CD14-positive monocyte (primary cell): ENCODE results near the gene FDPS. TPM values are rescaled to one million over a fixed set of nuclear protein-coding genes. Genes with fewer than 3 reads are reported as not detected.

ENCODE experiments used
- DNase-seq, 3 donors: peaks; one replicate each; pipeline ENCODE4 v3.0.0-alpha.2; 2011 to 2022
- H2AFZ ChIP-seq: 2 replicates; pipeline ENCODE4 v1.6.0; 2012; ENCODE audit warnings: mild to moderate bottlenecking, low read depth, low read length, inconsistent platforms; ENCODE audit not compliant: insufficient read depth, poor library complexity, severe bottlenecking
- H3K27ac ChIP-seq, 2 donors: 1 replicate in 1 of 2; 2 replicates in 1 of 2; pipeline ENCODE4 v1.5.1; 2012 to 2013; ENCODE audit warnings: low read length in 2 of 2, control low read depth in 1 of 2, inconsistent platforms in 1 of 2, low read depth in 1 of 2, mild to moderate bottlenecking in 1 of 2
- H3K27me3 ChIP-seq, 2 donors: one replicate each; pipeline versions ENCODE4 v1.6.0 to v1.6.1; 2011 to 2013; ENCODE audit warnings: low read length in 2 of 2; ENCODE audit not compliant: control insufficient read depth in 2 of 2, insufficient read depth in 2 of 2
- H3K36me3 ChIP-seq, 2 donors: replicated peaks in 1 of 2; 1 replicate in 1 of 2; 2 replicates in 1 of 2; pipeline versions ENCODE4 v1.5.1 to v1.6.1; 2012 to 2013; ENCODE audit warnings: low read length in 2 of 2, control low read depth in 1 of 2, inconsistent platforms in 1 of 2, mild to moderate bottlenecking in 1 of 2; ENCODE audit not compliant: insufficient read depth in 2 of 2, control insufficient read depth in 1 of 2
- H3K4me1 ChIP-seq, 2 donors: 1 replicate in 1 of 2; 2 replicates in 1 of 2; pipeline versions ENCODE4 v1.5.1 to v1.6.1; 2012 to 2013; ENCODE audit warnings: low read length in 2 of 2, control low read depth in 1 of 2, inconsistent platforms in 1 of 2, mild to moderate bottlenecking in 1 of 2, moderate library complexity in 1 of 2; ENCODE audit not compliant: insufficient read depth in 2 of 2, control insufficient read depth in 1 of 2
- H3K4me2 ChIP-seq: replicated peaks from 2 replicates; pipeline ENCODE3; 2012; ENCODE audit warnings: low read length, moderate library complexity, mild to moderate bottlenecking; ENCODE audit not compliant: poor library complexity, severe bottlenecking; ENCODE audit errors: extremely low read depth
- H3K4me3 ChIP-seq, 3 experiments: fragments of 200-600 bp in 1 of 3; sonication (generic) in 1 of 3; replicated peaks in 1 of 3; 1 replicate in 2 of 3; 2 replicates in 1 of 3; pipeline ENCODE4 v1.5.1; 2011 to 2013; ENCODE audit warnings: low read length in 3 of 3, mild to moderate bottlenecking in 3 of 3, control low read depth in 2 of 3, low read depth in 2 of 3, inconsistent platforms in 1 of 3, moderate library complexity in 1 of 3
- H3K79me2 ChIP-seq: 2 replicates; pipeline ENCODE4 v1.6.0; 2012; ENCODE audit warnings: mild to moderate bottlenecking, control low read depth, inconsistent platforms, low read length, moderate library complexity; ENCODE audit not compliant: insufficient read depth
- H3K9ac ChIP-seq: 2 replicates; pipeline ENCODE4 v1.6.0; 2017; ENCODE audit warnings: low read length, mild to moderate bottlenecking; ENCODE audit not compliant: insufficient read depth, poor library complexity, severe bottlenecking
- H3K9me3 ChIP-seq, 2 donors: replicated peaks in 1 of 2; 1 replicate in 1 of 2; 2 replicates in 1 of 2; pipeline versions ENCODE4 v1.5.1 to v1.6.1; 2012 to 2013; ENCODE audit warnings: low read length in 2 of 2, control low read depth in 1 of 2; ENCODE audit not compliant: control insufficient read depth in 1 of 2, insufficient read depth in 1 of 2
- H4K20me1 ChIP-seq: 2 replicates; pipeline ENCODE4 v1.6.0; 2012; ENCODE audit warnings: mild to moderate bottlenecking, low read length, control low read depth, moderate library complexity; ENCODE audit not compliant: insufficient read depth
- H3K27ac Mint-ChIP-seq, 7 donors: one replicate each; pipeline ENCODE4 v1.8.0; 2020; ENCODE audit warnings: mild to moderate bottlenecking in 7 of 7, mixed read lengths in 7 of 7, moderate library complexity in 6 of 7, inconsistent platforms in 2 of 7
- H3K27me3 Mint-ChIP-seq, 3 donors: one replicate each; pipeline ENCODE4 v1.8.0; 2021 to 2022; ENCODE audit warnings: low read depth in 3 of 3, mild to moderate bottlenecking in 3 of 3, mixed read lengths in 3 of 3, moderate library complexity in 3 of 3, inconsistent platforms in 1 of 3
- H3K36me3 Mint-ChIP-seq, 2 donors: one replicate each; pipeline ENCODE4 v1.8.0; 2020; ENCODE audit warnings: mixed read lengths in 2 of 2, inconsistent platforms in 1 of 2, mild to moderate bottlenecking in 1 of 2
- H3K4me1 Mint-ChIP-seq: one replicate; pipeline ENCODE4 v1.8.0; 2020; ENCODE audit warnings: mild to moderate bottlenecking, mixed read lengths
- H3K4me3 Mint-ChIP-seq, 2 donors: one replicate each; pipeline ENCODE4 v1.8.0; 2020; ENCODE audit warnings: mild to moderate bottlenecking in 2 of 2, mixed read lengths in 2 of 2, moderate library complexity in 1 of 2
- H3K9me3 Mint-ChIP-seq, 7 donors: one replicate each; pipeline ENCODE4 v1.8.0; 2020 to 2022; ENCODE audit warnings: mixed read lengths in 7 of 7, mild to moderate bottlenecking in 6 of 7, moderate library complexity in 6 of 7, inconsistent platforms in 2 of 7
- CTCF ChIP-seq: fragments of 200-600 bp; IDR thresholded peaks from one replicate; pipeline ENCODE4 v1.8.0; 2022; ENCODE audit warnings: antibody characterized with exemption, mild to moderate bottlenecking
- WGBS: methylation state at CpG from one replicate; pipeline ENCODE4 v1.1.5; 2013; ENCODE audit warnings: missing lambda C conversion rate; ENCODE audit not compliant: insufficient coverage; 5-methylcytosine and 5-hydroxymethylcytosine counted together
- intact Hi-C, 2 donors: fragments of 100-400 bp; cut with micrococcal nuclease; formaldehyde crosslinking; loops; one replicate each; pipeline versions ENCODE4 v1.15.0 to v1.15.1; 2023
- polyA plus RNA-seq, 3 donors: library from polyadenylated mRNA; depleted of rRNA in 1 of 3; unstranded in 2 of 3; stranded (reverse) in 1 of 3; fragments of 300-500 nt in 2 of 3; fragments of >200 nt in 1 of 3; fragmentation: Illumina TruSeq in 2 of 3; gene quantifications; 1 replicate in 2 of 3; 2 replicates in 1 of 3; pipeline ENCODE4 v1.2.3, GENCODE V29; 2012 to 2021

FDPS gene
- polyA plus RNA-seq, 3 donors, result 92.5 to 123 (median 117) TPM

GRCh38 chr1:155279268-155279667 lies 29.4 kb upstream of the FDPS start:
- DNase-seq, result no peak
- H3K27ac ChIP-seq, result no peak overlapping the region
- Mint-ChIP-seq H3K36me3 (no peaks in the 10 kb centered on the region), H3K4me1 (peaks cover 25% of the 10 kb centered on the region), H3K4me3 (peak overlapping the region in 1 of 2 donors; percentile 32), H3K9me3 (no peaks in the 10 kb centered on the region), H3K27ac (no peak overlapping the region), H3K27me3 (peaks cover 12 to 19% (median 14%) of the 10 kb centered on the region in 3 donors)
- H3K27me3 ChIP-seq, result peaks cover 0 to 20% of the 10 kb centered on the region in 2 donors
- H3K9ac ChIP-seq, result no peak overlapping the region
- H3K79me2 ChIP-seq, result no peaks in the 10 kb centered on the region
- H3K9me3 ChIP-seq, result no peaks in the 10 kb centered on the region
- TF ChIP-seq CTCF, result no peak
- no peak overlapping the region for H3K4me2 ChIP-seq
- no peak overlapping the region for H3K4me3 ChIP-seq
- intact Hi-C loops, result loop anchor here (2.0 to 5.0 kb wide), 2 partner anchors 43 to 44 kb away; partner anchors contain the start of gene RUSC1 (in 1 of the 2)
- H2AFZ ChIP-seq, result no peak overlapping the region
- WGBS, result 86% methylated on average over 1 of the region's 2 CpGs
- H4K20me1 ChIP-seq, result no peaks in the 10 kb centered on the region
- peaks cover 16 to 20% of the 10 kb centered on the region in 2 donors for H3K4me1 ChIP-seq
- no peaks in the 10 kb centered on the region for H3K36me3 ChIP-seq

GRCh38 chr1:155282488-155283091 lies 26.1 kb upstream of the FDPS start:
- Mint-ChIP-seq H3K27ac (peak overlapping the region in 2 of 7 donors; percentile 13 to 36), H3K9me3 (no peaks in the 10 kb centered on the region), H3K4me1 (peaks cover 17% of the 10 kb centered on the region), H3K36me3 (no peaks in the 10 kb centered on the region), H3K4me3 (no peak overlapping the region), H3K27me3 (peaks cover 11 to 18% (median 15%) of the 10 kb centered on the region in 3 donors)
- H3K4me3 ChIP-seq, result no peak overlapping the region
- H3K79me2 ChIP-seq, result no peaks in the 10 kb centered on the region
- H3K27me3 ChIP-seq, result peaks cover 0 to 19% of the 10 kb centered on the region in 2 donors
- H4K20me1 ChIP-seq, result no peaks in the 10 kb centered on the region
- no peak overlapping the region for H2AFZ ChIP-seq
- DNase-seq, result no peak
- H3K4me1 ChIP-seq, result peaks cover 8 to 9% of the 10 kb centered on the region in 2 donors
- intact Hi-C loops, result no loop called here
- H3K4me2 ChIP-seq, result no peak overlapping the region
- WGBS, result 91% methylated on average over 16 of the region's 29 CpGs
- no peak overlapping the region for H3K27ac ChIP-seq
- no peak overlapping the region for H3K9ac ChIP-seq
- no peaks in the 10 kb centered on the region for H3K9me3 ChIP-seq
- no peaks in the 10 kb centered on the region for H3K36me3 ChIP-seq
- no peak for TF ChIP-seq CTCF
